ENCODE measurements around the gene ZCCHC14.

Gene ZCCHC14

GRCh38 chr16:87457709-87458423 is 35.0 kb downstream of the ZCCHC14 start:
- Histone ChIP-seq H3K79me2 (ENCODE audit: low read length) (no peaks in the 10 kb centered on the region), H3F3A (ENCODE audit: insufficient read depth, low read length) (no peaks in the 10 kb centered on the region), H2AFZ (ENCODE audit: low read length) (no peak overlapping the region), H3K4me1 (ENCODE audit: low read length) (no peaks in the 10 kb centered on the region), H3K4me3 (ENCODE audit: low read length) (no peak overlapping the region), H3K27me3 (replicated peaks; ENCODE audit: insufficient read depth, low read length) (no peaks in the 10 kb centered on the region), H3K36me3 (replicated peaks; ENCODE audit: insufficient read depth, low read length) (no peaks in the 10 kb centered on the region), H4K20me1 (ENCODE audit: insufficient read depth, low read length) (no peaks in the 10 kb centered on the region), H3K9me2 (replicated peaks; ENCODE audit: insufficient read depth, low read length) (no peaks in the 10 kb centered on the region), H3K9ac (ENCODE audit: low read length) (no peak overlapping the region), H3K27ac (ENCODE audit: low read length) (no peak overlapping the region), H3K9me3 (replicated peaks; ENCODE audit: insufficient read depth, low read length) (no peaks in the 10 kb centered on the region), H3K4me2 (ENCODE audit: low read depth, low read length) (no peak overlapping the region)
- TF ChIP-seq, protein P1, sequence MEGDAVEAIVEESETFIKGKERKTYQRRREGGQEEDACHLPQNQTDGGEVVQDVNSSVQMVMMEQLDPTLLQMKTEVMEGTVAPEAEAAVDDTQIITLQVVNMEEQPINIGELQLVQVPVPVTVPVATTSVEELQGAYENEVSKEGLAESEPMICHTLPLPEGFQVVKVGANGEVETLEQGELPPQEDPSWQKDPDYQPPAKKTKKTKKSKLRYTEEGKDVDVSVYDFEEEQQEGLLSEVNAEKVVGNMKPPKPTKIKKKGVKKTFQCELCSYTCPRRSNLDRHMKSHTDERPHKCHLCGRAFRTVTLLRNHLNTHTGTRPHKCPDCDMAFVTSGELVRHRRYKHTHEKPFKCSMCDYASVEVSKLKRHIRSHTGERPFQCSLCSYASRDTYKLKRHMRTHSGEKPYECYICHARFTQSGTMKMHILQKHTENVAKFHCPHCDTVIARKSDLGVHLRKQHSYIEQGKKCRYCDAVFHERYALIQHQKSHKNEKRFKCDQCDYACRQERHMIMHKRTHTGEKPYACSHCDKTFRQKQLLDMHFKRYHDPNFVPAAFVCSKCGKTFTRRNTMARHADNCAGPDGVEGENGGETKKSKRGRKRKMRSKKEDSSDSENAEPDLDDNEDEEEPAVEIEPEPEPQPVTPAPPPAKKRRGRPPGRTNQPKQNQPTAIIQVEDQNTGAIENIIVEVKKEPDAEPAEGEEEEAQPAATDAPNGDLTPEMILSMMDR (IDR thresholded peaks at IDR 0.05; ENCODE audit: low read length) = no peak
- TF ChIP-seq EZH2 (optimal IDR thresholded peaks at IDR 0.05; ENCODE audit: low read depth, low read length) (no peak), EZH2phosphoT487 (IDR thresholded peaks at IDR 0.05; ENCODE audit: low read length) (no peak)
- no peak for DNase-seq

DNA sequence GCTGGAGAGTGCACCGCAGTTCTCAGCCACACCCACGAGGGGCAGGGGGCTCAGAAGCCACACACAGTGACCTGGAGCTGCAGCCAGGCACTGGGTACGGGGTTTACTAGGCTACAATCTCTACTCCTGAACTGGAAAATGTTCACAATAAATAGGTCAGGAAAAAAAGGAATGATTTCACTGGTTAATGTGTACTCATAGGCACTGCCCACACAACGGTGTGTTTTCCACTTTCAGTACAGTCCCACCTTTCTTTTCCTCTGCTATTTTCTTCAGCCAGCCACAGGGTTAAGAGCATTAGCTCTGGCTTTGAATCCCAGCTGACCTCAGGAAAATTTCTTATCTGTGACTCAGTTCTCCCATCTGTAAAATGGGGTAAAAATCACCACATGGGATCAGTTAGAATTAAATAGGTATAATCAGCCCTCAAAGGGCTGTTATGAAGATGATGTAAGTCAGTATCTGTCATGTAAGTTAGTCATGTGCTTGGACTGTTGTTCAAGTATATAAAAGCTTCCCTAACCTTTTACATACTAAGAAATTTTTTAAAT is 35.7 kb downstream of the ZCCHC14 start:
- Histone ChIP-seq H3K4me2 (ENCODE audit: low read depth, low read length) (no peak overlapping the region), H3K27ac (ENCODE audit: low read length) (no peak overlapping the region), H4K20me1 (ENCODE audit: insufficient read depth, low read length) (no peaks in the 10 kb centered on the region), H3K9me3 (replicated peaks; ENCODE audit: insufficient read depth, low read length) (no peaks in the 10 kb centered on the region), H3F3A (ENCODE audit: insufficient read depth, low read length) (no peaks in the 10 kb centered on the region), H3K9me2 (replicated peaks; ENCODE audit: insufficient read depth, low read length) (no peaks in the 10 kb centered on the region), H3K4me3 (ENCODE audit: low read length) (no peak overlapping the region), H3K36me3 (replicated peaks; ENCODE audit: insufficient read depth, low read length) (no peaks in the 10 kb centered on the region), H3K79me2 (ENCODE audit: low read length) (no peaks in the 10 kb centered on the region), H2AFZ (ENCODE audit: low read length) (no peak overlapping the region), H3K27me3 (replicated peaks; ENCODE audit: insufficient read depth, low read length) (no peaks in the 10 kb centered on the region), H3K9ac (ENCODE audit: low read length) (no peak overlapping the region), H3K4me1 (ENCODE audit: low read length) (no peaks in the 10 kb centered on the region)
- no peak for TF ChIP-seq EZH2 (optimal IDR thresholded peaks at IDR 0.05; ENCODE audit: low read depth, low read length)
- TF ChIP-seq, protein P1 (IDR thresholded peaks at IDR 0.05; ENCODE audit: low read length) = no peak
- DNase-seq = no peak

- Histone ChIP-seq H3K9me3 (replicated peaks; ENCODE audit: insufficient read depth, low read length) (no peaks in the 10 kb centered on the region), H3K4me1 (ENCODE audit: low read length) (no peaks in the 10 kb centered on the region), H3K9me2 (replicated peaks; ENCODE audit: insufficient read depth, low read length) (no peaks in the 10 kb centered on the region), H4K20me1 (ENCODE audit: insufficient read depth, low read length) (no peaks in the 10 kb centered on the region), H3F3A (ENCODE audit: insufficient read depth, low read length) (no peaks in the 10 kb centered on the region), H3K4me2 (ENCODE audit: low read depth, low read length) (no peak overlapping the region), H3K36me3 (replicated peaks; ENCODE audit: insufficient read depth, low read length) (no peaks in the 10 kb centered on the region), H3K27me3 (replicated peaks; ENCODE audit: insufficient read depth, low read length) (no peaks in the 10 kb centered on the region), H3K4me3 (ENCODE audit: low read length) (no peak overlapping the region), H2AFZ (ENCODE audit: low read length) (no peak overlapping the region), H3K9ac (ENCODE audit: low read length) (no peak overlapping the region), H3K79me2 (ENCODE audit: low read length) (no peaks in the 10 kb centered on the region), H3K27ac (ENCODE audit: low read length) (no peak overlapping the region)
- no peak for TF ChIP-seq EZH2phosphoT487 (IDR thresholded peaks at IDR 0.05; ENCODE audit: low read length)
- no peak for TF ChIP-seq EZH2 (optimal IDR thresholded peaks at IDR 0.05; ENCODE audit: low read depth, low read length)
- TF ChIP-seq, protein P1 (IDR thresholded peaks at IDR 0.05; ENCODE audit: low read length) = no peak
- no peak for DNase-seq
Measured at GRCh38 chr16:87454391-87454790, 38.4 kb downstream of the ZCCHC14 start.
